ENCODE measurements around the gene SAPCD1. TPM values are rescaled to one million over a fixed set of nuclear protein-coding genes. Genes with fewer than 3 reads are reported as not detected.

Gene SAPCD1
- total and polyA plus RNA-seq, 2 donors from 2014 or later = 6.5 to 6.8 TPM

DNA sequence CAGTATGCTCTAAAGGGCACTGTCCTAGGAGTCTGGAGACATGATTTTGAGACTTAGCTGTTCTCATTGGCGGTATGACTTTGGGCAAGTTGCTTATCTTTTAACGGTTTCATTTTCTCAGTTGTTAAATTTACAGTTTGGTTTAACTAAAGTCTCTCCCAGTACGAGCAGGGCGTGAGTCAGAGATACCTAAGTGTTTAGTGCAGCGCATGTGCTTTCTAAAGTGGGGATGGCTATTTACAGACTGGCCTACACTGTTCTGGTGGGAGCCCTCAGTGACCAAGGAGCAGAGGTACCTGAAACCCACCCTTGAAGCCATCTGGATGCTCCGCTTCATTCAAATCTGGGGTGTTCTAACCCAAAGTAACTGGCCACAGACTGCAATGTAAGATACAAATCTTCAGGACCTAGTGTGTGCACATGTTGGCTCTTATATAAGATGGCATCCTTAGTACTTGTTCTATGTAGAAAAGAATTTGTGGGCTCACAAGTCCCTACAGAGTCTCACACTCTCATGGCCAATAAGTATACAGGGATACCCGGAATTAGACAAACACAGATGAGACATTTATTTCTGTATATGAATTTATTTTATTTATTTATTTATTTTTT is 11.9 kb upstream of the SAPCD1 start:
- FAIRE-seq (no peak), DNase-seq (peak in 1 of 5 donors; percentile 2)
- Histone ChIP-seq H3K9ac (ENCODE audit: low read length in 3 of 3) (no peak overlapping the region), H3K27ac (ENCODE audit: low read depth in 2 of 2, low read length in 2 of 2) (no peak overlapping the region), H3K36me3 (ENCODE audit: control insufficient read depth in 2 of 3, insufficient read depth in 3 of 3, low read length in 3 of 3) (peaks cover 0 to 3% (median 3%) of the 10 kb centered on the region in 3 donors), H3K4me1 (ENCODE audit: control insufficient read depth in 2 of 3, insufficient read depth in 2 of 3, low read depth in 1 of 3, low read length in 3 of 3) (no peaks in the 10 kb centered on the region), H3K27me3 (ENCODE audit: control insufficient read depth, insufficient read depth, low read length) (no peaks in the 10 kb centered on the region), H3K4me3 (ENCODE audit: low read length in 3 of 3) (no peak overlapping the region), H3K9me3 (ENCODE audit: control insufficient read depth in 2 of 3, insufficient read depth in 1 of 3, low read length in 3 of 3) (no peaks in the 10 kb centered on the region)
- intact Hi-C loops (cut with DNase I) = no loop called here
- TF ChIP-seq, protein P1, sequence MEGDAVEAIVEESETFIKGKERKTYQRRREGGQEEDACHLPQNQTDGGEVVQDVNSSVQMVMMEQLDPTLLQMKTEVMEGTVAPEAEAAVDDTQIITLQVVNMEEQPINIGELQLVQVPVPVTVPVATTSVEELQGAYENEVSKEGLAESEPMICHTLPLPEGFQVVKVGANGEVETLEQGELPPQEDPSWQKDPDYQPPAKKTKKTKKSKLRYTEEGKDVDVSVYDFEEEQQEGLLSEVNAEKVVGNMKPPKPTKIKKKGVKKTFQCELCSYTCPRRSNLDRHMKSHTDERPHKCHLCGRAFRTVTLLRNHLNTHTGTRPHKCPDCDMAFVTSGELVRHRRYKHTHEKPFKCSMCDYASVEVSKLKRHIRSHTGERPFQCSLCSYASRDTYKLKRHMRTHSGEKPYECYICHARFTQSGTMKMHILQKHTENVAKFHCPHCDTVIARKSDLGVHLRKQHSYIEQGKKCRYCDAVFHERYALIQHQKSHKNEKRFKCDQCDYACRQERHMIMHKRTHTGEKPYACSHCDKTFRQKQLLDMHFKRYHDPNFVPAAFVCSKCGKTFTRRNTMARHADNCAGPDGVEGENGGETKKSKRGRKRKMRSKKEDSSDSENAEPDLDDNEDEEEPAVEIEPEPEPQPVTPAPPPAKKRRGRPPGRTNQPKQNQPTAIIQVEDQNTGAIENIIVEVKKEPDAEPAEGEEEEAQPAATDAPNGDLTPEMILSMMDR (IDR thresholded peaks at IDR 0.05; ENCODE audit: borderline replicate concordance, extremely low read depth, insufficient read depth) = no peak

DNA sequence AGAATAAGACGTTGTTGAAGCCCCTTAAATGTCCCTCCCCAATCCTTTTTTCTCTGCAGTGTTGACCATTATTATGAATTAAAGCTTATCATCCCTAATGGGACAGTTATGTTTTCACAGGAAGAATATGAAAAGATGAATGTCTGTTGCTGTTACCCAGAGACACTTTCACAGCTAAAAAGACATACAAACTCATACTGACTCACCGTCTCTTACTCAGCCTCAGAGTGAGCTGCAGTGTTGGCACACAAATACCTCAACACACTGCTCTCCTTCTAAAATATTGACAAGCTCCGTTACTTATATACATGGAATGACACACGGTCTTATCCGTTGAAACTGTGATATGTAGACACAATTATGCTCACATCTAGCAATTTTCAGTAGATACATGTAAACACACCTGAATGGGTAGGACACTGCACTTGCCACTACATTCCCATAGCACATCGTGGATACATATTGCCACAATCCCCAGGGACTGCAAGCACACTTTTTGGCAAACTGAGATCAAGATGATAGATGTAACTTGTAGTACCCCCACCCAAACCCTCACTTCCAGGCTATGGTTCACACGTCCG is 9.6 kb upstream of the SAPCD1 start:
- H3K4me3 ChIP-seq (ENCODE audit: low read length in 3 of 3) = no peak overlapping the region
- no peaks in the 10 kb centered on the region for H3K36me3 ChIP-seq (ENCODE audit: control insufficient read depth in 2 of 3, insufficient read depth in 3 of 3, low read length in 3 of 3)
- H3K9ac ChIP-seq (ENCODE audit: low read length in 3 of 3) = no peak overlapping the region
- H3K27ac ChIP-seq (ENCODE audit: low read depth in 2 of 2, low read length in 2 of 2) = no peak overlapping the region
- DNase-seq (no peak), FAIRE-seq (no peak)
- no peaks in the 10 kb centered on the region for H3K9me3 ChIP-seq (ENCODE audit: control insufficient read depth in 2 of 3, insufficient read depth in 1 of 3, low read length in 3 of 3)
- TF ChIP-seq, protein P1 (IDR thresholded peaks at IDR 0.05; ENCODE audit: borderline replicate concordance, extremely low read depth, insufficient read depth) = no peak
- intact Hi-C loops (cut with DNase I) = no loop called here
- H3K4me1 ChIP-seq (ENCODE audit: control insufficient read depth in 2 of 3, insufficient read depth in 2 of 3, low read depth in 1 of 3, low read length in 3 of 3) = no peaks in the 10 kb centered on the region
- H3K27me3 ChIP-seq (ENCODE audit: control insufficient read depth, insufficient read depth, low read length) = no peaks in the 10 kb centered on the region

DNA sequence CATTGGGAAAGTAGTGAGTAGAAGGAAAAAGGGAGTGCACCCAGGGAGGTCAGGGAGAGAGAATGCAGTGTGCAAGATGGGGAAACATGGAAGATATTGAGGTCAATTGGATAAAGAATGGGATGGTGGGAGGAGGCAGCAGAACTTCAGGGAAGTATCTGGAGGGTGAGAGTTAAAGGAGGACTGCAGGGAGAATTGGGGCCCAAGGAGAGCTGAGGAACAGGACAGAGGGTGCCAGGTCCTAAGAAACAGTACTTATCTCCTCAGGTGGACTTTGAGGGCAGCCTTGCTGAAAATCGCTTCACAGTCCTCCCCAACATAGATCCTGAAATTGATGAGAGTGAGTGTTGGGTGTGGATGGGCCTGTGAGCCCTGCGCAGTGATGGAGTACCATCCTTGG is 4.2 kb upstream of the SAPCD1 start:
- DNase-seq (peak in 1 of 5 donors; percentile 10), FAIRE-seq (no peak)
- H3K27me3 ChIP-seq (ENCODE audit: control insufficient read depth, insufficient read depth, low read length) = no peaks in the 10 kb centered on the region
- H3K27ac ChIP-seq (ENCODE audit: low read depth in 2 of 2, low read length in 2 of 2) = no peak overlapping the region
- H3K4me3 ChIP-seq (ENCODE audit: low read length in 3 of 3) = no peak overlapping the region
- H3K9ac ChIP-seq (ENCODE audit: low read length in 3 of 3) = no peak overlapping the region
- H3K9me3 ChIP-seq (ENCODE audit: control insufficient read depth in 2 of 3, insufficient read depth in 1 of 3, low read length in 3 of 3) = no peaks in the 10 kb centered on the region
- TF ChIP-seq, protein P1 (IDR thresholded peaks at IDR 0.05; ENCODE audit: borderline replicate concordance, extremely low read depth, insufficient read depth) = no peak
- H3K36me3 ChIP-seq (ENCODE audit: control insufficient read depth in 2 of 3, insufficient read depth in 3 of 3, low read length in 3 of 3) = no peaks in the 10 kb centered on the region
- peaks cover 0 to under 1% (median 0%) of the 10 kb centered on the region in 3 donors for H3K4me1 ChIP-seq (ENCODE audit: control insufficient read depth in 2 of 3, insufficient read depth in 2 of 3, low read depth in 1 of 3, low read length in 3 of 3)
- intact Hi-C loops (cut with DNase I) = no loop called here
